ENCODE data around the gene GTF3C5.

Gene GTF3C5

GRCh38 chr9:133031496-133031911 lies 707 bp downstream of the GTF3C5 start:
- no peak for DNase-seq

- DNase-seq = no peak
Measured at GRCh38 chr9:133032171-133032570, 1.4 kb downstream of the GTF3C5 start.

GRCh38 chr9:133035669-133036068 lies 4.9 kb downstream of the GTF3C5 start:
- no peak for DNase-seq

- DNase-seq = no peak
Measured at GRCh38 chr9:133037775-133038515, 7.1 kb downstream of the GTF3C5 start.

- DNase-seq = peak in 1 of 4 experiments; percentile 17
Measured at GRCh38 chr9:133040892-133041479, 10.2 kb downstream of the GTF3C5 start.

GRCh38 chr9:133041958-133042357 lies 11.2 kb downstream of the GTF3C5 start:
- no peak for DNase-seq

GRCh38 chr9:133042676-133043075 lies 11.9 kb downstream of the GTF3C5 start:
- no peak for DNase-seq

GRCh38 chr9:133043449-133044035 lies 12.7 kb downstream of the GTF3C5 start:
- no peak for DNase-seq

GRCh38 chr9:133044125-133044524 lies 13.3 kb downstream of the GTF3C5 start:
- no peak for DNase-seq

GRCh38 chr9:133044661-133045060 lies 13.9 kb downstream of the GTF3C5 start:
- no peak for DNase-seq

- no peak for DNase-seq
Measured at GRCh38 chr9:133045132-133045531, 14.3 kb downstream of the GTF3C5 start.

- DNase-seq = no peak
Measured at GRCh38 chr9:133046196-133046899, 15.6 kb downstream of the GTF3C5 start.

- no peak for DNase-seq
Measured at GRCh38 chr9:133046900-133047295, 16.1 kb downstream of the GTF3C5 start.

- DNase-seq = no peak
Measured at GRCh38 chr9:133048595-133048994, 17.8 kb downstream of the GTF3C5 start.

- no peak for DNase-seq
Measured at GRCh38 chr9:133049043-133049442, 18.2 kb downstream of the GTF3C5 start.

GRCh38 chr9:133050142-133050541 lies 19.3 kb downstream of the GTF3C5 start:
- no peak for DNase-seq

- no peak for DNase-seq
Measured at GRCh38 chr9:133050781-133051180, 20.0 kb downstream of the GTF3C5 start.

GRCh38 chr9:133051281-133051900 lies 20.6 kb downstream of the GTF3C5 start:
- DNase-seq = no peak

- DNase-seq = no peak
Measured at GRCh38 chr9:133051966-133052539, 21.3 kb downstream of the GTF3C5 start.

GRCh38 chr9:133054194-133054890 lies 23.5 kb downstream of the GTF3C5 start:
- DNase-seq = no peak

GRCh38 chr9:133054966-133055365 lies 24.2 kb downstream of the GTF3C5 start:
- no peak for DNase-seq

GRCh38 chr9:133055788-133056420 lies 25.1 kb downstream of the GTF3C5 start:
- DNase-seq = no peak

Data from activated naive CD4-positive, alpha-beta T cell (primary cell).